NCI-H226 (cell line): ENCODE measurements around the gene ALOX12B.
"Not testable (repeated sequence)": the region's sequence is repeated elsewhere in the genome, so short reads cannot be mapped to it uniquely, and the experiment has no call there.

ENCODE experiments used
- DNase-seq: peaks from one replicate; pipeline ENCODE4 v3.0.0-alpha.2; 2015

Gene ALOX12B

GRCh38 chr17:8041249-8041928 lies 46.1 kb downstream of the ALOX12B start:
- DNase-seq = peak; percentile 61

GRCh38 chr17:8039611-8040168 lies 47.8 kb downstream of the ALOX12B start:
- DNase-seq = no peak

- no peak for DNase-seq
Measured at GRCh38 chr17:8038954-8039610, 48.4 kb downstream of the ALOX12B start, which contains the start of gene ALOX15B. Gene ALOX15B, plus strand, starts transcription at chr17:8039059. Its CDS starts 97 bp downstream, at chr17:8039156.

GRCh38 chr17:8032442-8032841 lies 55.1 kb downstream of the ALOX12B start:
- no peak for DNase-seq

GRCh38 chr17:8031950-8032349 lies 55.6 kb downstream of the ALOX12B start:
- DNase-seq = no peak

- no peak for DNase-seq
Measured at GRCh38 chr17:8031261-8031661, 56.3 kb downstream of the ALOX12B start.

- DNase-seq = peak; percentile 83
Measured at GRCh38 chr17:8029121-8029520, 58.4 kb downstream of the ALOX12B start.

GRCh38 chr17:8025176-8025911 lies 62.2 kb downstream of the ALOX12B start:
- no peak for DNase-seq

GRCh38 chr17:8024161-8024560 lies 63.4 kb downstream of the ALOX12B start:
- not testable (repeated sequence) for DNase-seq
